Measurements from ENCODE around the gene NELFE.
"Not testable (repeated sequence)": the region's sequence is repeated elsewhere in the genome, so short reads cannot be mapped to it uniquely, and the experiment has no call there.

DNA sequence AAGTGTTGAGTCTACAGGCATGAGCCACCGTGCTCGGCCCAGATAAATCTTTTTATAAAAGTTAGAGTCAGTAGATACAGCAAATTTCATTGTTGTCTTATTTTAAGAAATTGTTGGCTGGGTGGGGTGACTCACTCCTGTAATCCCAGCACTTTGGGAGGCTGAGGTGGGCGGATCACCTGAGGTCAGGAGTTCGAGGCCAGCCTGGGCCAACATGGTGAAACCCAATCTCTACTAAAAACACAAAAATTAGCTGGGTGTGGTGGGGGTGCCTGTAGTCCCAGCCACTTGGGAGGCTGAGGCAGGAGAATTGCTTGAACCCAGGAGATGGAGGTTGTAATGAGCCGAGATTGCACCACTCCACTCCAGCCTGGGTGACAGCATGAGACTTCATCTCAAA lies 50.5 kb downstream of the NELFE start:
- not testable (repeated sequence) for TF ChIP-seq EZH2phosphoT487 (IDR thresholded peaks at IDR 0.05; ENCODE audit: low read length)
- TF ChIP-seq, protein P1, sequence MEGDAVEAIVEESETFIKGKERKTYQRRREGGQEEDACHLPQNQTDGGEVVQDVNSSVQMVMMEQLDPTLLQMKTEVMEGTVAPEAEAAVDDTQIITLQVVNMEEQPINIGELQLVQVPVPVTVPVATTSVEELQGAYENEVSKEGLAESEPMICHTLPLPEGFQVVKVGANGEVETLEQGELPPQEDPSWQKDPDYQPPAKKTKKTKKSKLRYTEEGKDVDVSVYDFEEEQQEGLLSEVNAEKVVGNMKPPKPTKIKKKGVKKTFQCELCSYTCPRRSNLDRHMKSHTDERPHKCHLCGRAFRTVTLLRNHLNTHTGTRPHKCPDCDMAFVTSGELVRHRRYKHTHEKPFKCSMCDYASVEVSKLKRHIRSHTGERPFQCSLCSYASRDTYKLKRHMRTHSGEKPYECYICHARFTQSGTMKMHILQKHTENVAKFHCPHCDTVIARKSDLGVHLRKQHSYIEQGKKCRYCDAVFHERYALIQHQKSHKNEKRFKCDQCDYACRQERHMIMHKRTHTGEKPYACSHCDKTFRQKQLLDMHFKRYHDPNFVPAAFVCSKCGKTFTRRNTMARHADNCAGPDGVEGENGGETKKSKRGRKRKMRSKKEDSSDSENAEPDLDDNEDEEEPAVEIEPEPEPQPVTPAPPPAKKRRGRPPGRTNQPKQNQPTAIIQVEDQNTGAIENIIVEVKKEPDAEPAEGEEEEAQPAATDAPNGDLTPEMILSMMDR (IDR thresholded peaks at IDR 0.05; ENCODE audit: low read length), result not testable (repeated sequence)

Measured in MM.1S (cell line).